Suprapubic skin (tissue), 4 donors: ENCODE data around the gene MAP6.

Source experiments
- CTCF ChIP-seq, 2 donors: fragments of 200-600 bp in 1 of 2; fragments of 450-650 bp in 1 of 2; sonication (generic) in 1 of 2; IDR thresholded peaks; one replicate each; pipeline ENCODE4 v1.5.1; 2016 to 2019; ENCODE audit warnings: antibody characterized with exemption in 2 of 2, mild to moderate bottlenecking in 1 of 2, moderate library complexity in 1 of 2
- EP300 ChIP-seq: sonication (generic); formaldehyde crosslinking; IDR thresholded peaks from one replicate; pipeline ENCODE4 v1.6.1; 2017; ENCODE audit warnings: antibody characterized with exemption
- POLR2A ChIP-seq, 2 donors: fragments of 450-650 bp; IDR thresholded peaks; one replicate each; pipeline ENCODE4 v1.6.1; 2017; ENCODE audit warnings: antibody characterized with exemption in 2 of 2, mild to moderate bottlenecking in 2 of 2, moderate library complexity in 2 of 2
- POLR2AphosphoS5 ChIP-seq, 3 donors: sonication (generic); formaldehyde crosslinking; IDR thresholded peaks; one replicate each; pipeline ENCODE4 v1.6.1; 2017; ENCODE audit warnings: antibody characterized with exemption in 3 of 3

- TF ChIP-seq CTCF (IDR thresholded peaks at IDR 0.05) (no peak), POLR2AphosphoS5 (IDR thresholded peaks at IDR 0.05) (no peak), POLR2A (IDR thresholded peaks at IDR 0.05) (no peak), EP300 (no peak)
These were observed 3.7 kb downstream of the MAP6 start for GRCh38 chr11:75665126-75665525.
